HCT116 (cell line): ENCODE data around the gene CCDC81. TPM values are rescaled to one million over a fixed set of nuclear protein-coding genes. Genes with fewer than 3 reads are reported as not detected.

Experiments used
- ATAC-seq: fragments of 200-7000 bp; cut with Tn5 transposase; 2 replicates; pipeline ENCODE4 v1.9.1; 2020; ENCODE audit warnings: mild to moderate bottlenecking, moderate library complexity
- BruUV-seq: library from RNA; stranded (reverse); fragments of 400-500 nt; replicated peaks from 2 replicates; lab custom pipeline; 2021; lab: Mats Ljungman, UMichigan
- CTCF ChIA-PET: fragments of 300-600 bp; sonication (Branson Sonifier 250); formaldehyde crosslinking; loops from one replicate; lab custom pipeline; 2021; ENCODE audit warnings: antibody characterized with exemption; lab: Charles Lee
- POLR2A ChIA-PET: fragments of 300-600, 350-600 bp; sonication (Branson Sonifier 250); formaldehyde crosslinking; loops from one replicate; lab custom pipeline; 2021; ENCODE audit warnings: antibody characterized with exemption; lab: Charles Lee
- RAD21 ChIA-PET, 2 experiments: fragments of 300-600 bp; sonication (Branson Sonifier 250); formaldehyde crosslinking; loops; one replicate each; lab custom pipeline; 2023; ENCODE audit warnings: low total read pairs in 2 of 2; ENCODE audit not compliant: uncharacterized antibody in 2 of 2, unreplicated experiment in 2 of 2, low non-redundant PET in 1 of 2; lab: Charles Lee
- DNase-seq: peaks from one replicate; pipeline ENCODE4 v3.0.0-alpha.2; 2010; ENCODE audit warnings: low read depth, low spot score
- H2AFZ ChIP-seq: fragments of 200-600 bp; shearing (Covaris generic), sonication (generic); 2 replicates; pipeline ENCODE4 v1.6.1; 2017; ENCODE audit warnings: low read depth, mixed run types, mixed read lengths, antibody characterized with exemption, low read length; ENCODE audit not compliant: poor library complexity, severe bottlenecking
- H3K27ac ChIP-seq: 2 replicates; pipeline ENCODE4 v1.5.1; 2012; ENCODE audit warnings: low read depth, low read length
- H3K27me3 ChIP-seq: fragments of 200-600 bp; sonication (generic); 2 replicates; pipeline ENCODE4 v1.6.1; 2016; ENCODE audit warnings: mixed run types, low read length, mixed read lengths; ENCODE audit not compliant: insufficient read depth
- H3K36me3 ChIP-seq, 2 experiments: fragments of 200-500 bp in 1 of 2; fragments of 200-600 bp in 1 of 2; sonication (Bioruptor generic) in 1 of 2; sonication (generic) in 1 of 2; 2 replicates each; pipeline versions ENCODE4 v1.5.1 to v1.6.1; 2014 to 2016; ENCODE audit warnings: low read length in 2 of 2, inconsistent platforms in 1 of 2, mixed read lengths in 1 of 2, mixed run types in 1 of 2; ENCODE audit not compliant: insufficient read depth in 2 of 2, control insufficient read depth in 1 of 2
- H3K4me1 ChIP-seq, 2 experiments: fragments of 200-600 bp in 1 of 2; sonication (generic) in 1 of 2; 2 replicates each; pipeline versions ENCODE4 v1.5.1 to v1.6.1; 2012 to 2017; ENCODE audit warnings: low read length in 2 of 2, inconsistent platforms in 1 of 2, mild to moderate bottlenecking in 1 of 2, mixed read lengths in 1 of 2, mixed run types in 1 of 2, moderate library complexity in 1 of 2; ENCODE audit not compliant: insufficient read depth in 2 of 2, control insufficient read depth in 1 of 2
- H3K4me2 ChIP-seq: fragments of 200-600 bp; sonication (generic); 2 replicates; pipeline ENCODE4 v1.6.1; 2017; ENCODE audit warnings: mixed run types, low read length, mixed read lengths
- H3K4me3 ChIP-seq, 2 experiments: fragments of 200-600 bp in 1 of 2; sonication (generic) in 1 of 2; replicated peaks in 1 of 2; 2 replicates each; pipeline ENCODE4 v1.5.1; 2011 to 2016; ENCODE audit warnings: low read length in 2 of 2, control low read depth in 1 of 2, low read depth in 1 of 2, mild to moderate bottlenecking in 1 of 2, mixed read lengths in 1 of 2, mixed run types in 1 of 2
- H3K79me2 ChIP-seq: fragments of 200-600 bp; sonication (generic); 2 replicates; pipeline ENCODE4 v1.6.1; 2017; ENCODE audit warnings: mild to moderate bottlenecking, mixed run types, low read length, moderate library complexity, mixed read lengths; ENCODE audit not compliant: insufficient read depth
- H3K9ac ChIP-seq: fragments of 200-600 bp; sonication (generic); 2 replicates; pipeline ENCODE4 v1.6.1; 2016; ENCODE audit warnings: low read length, mixed read lengths
- H3K9me2 ChIP-seq: fragments of 200-600 bp; sonication (generic), shearing (Covaris generic); 2 replicates; pipeline ENCODE4 v1.6.1; 2017; ENCODE audit warnings: mixed run types, mild to moderate bottlenecking, moderate library complexity; ENCODE audit not compliant: insufficient read depth
- H3K9me3 ChIP-seq, 2 experiments: fragments of 200-500 bp in 1 of 2; fragments of 200-600 bp in 1 of 2; sonication (Bioruptor generic) in 1 of 2; sonication (generic) in 1 of 2; 2 replicates each; pipeline ENCODE4 v1.6.1; 2014 to 2017; ENCODE audit warnings: low read length in 2 of 2, mixed read lengths in 2 of 2, inconsistent platforms in 1 of 2, low read depth in 1 of 2, mild to moderate bottlenecking in 1 of 2, mixed run types in 1 of 2, moderate library complexity in 1 of 2; ENCODE audit not compliant: control insufficient read depth in 1 of 2, insufficient read depth in 1 of 2
- H4K20me1 ChIP-seq: fragments of 200-600 bp; sonication (generic), shearing (Covaris generic); 2 replicates; pipeline ENCODE4 v1.6.1; 2017; ENCODE audit warnings: mixed run types, mild to moderate bottlenecking, moderate library complexity; ENCODE audit not compliant: insufficient read depth
- ATF3 ChIP-seq: IDR thresholded peaks from 2 replicates; pipeline ENCODE4 v1.6.1; 2012
- CBX3 ChIP-seq: IDR thresholded peaks from 2 replicates; pipeline ENCODE4 v1.6.1; 2012; ENCODE audit warnings: low read depth
- ELF1 ChIP-seq: IDR thresholded peaks from 2 replicates; pipeline ENCODE4 v1.6.1; 2012; ENCODE audit warnings: low read depth, borderline replicate concordance
- EZH2phosphoT487 ChIP-seq: fragments of 200-600 bp; IDR thresholded peaks from 2 replicates; pipeline ENCODE4 v1.6.1; 2018; ENCODE audit warnings: antibody characterized with exemption, borderline replicate concordance
- FOSL1 ChIP-seq: IDR thresholded peaks from 2 replicates; pipeline ENCODE4 v1.6.1; 2012; ENCODE audit warnings: low read depth
- MAX ChIP-seq: IDR thresholded peaks from 2 replicates; pipeline ENCODE4 v1.6.1; 2012
- POLR2AphosphoS5 ChIP-seq: IDR thresholded peaks from 2 replicates; pipeline ENCODE4 v1.6.1; 2011; ENCODE audit warnings: mild to moderate bottlenecking, low read depth, low read length, moderate library complexity
- RAD21 ChIP-seq: IDR thresholded peaks from 2 replicates; pipeline ENCODE4 v1.6.1; 2012; ENCODE audit warnings: low read depth, mild to moderate bottlenecking
- REST ChIP-seq: IDR thresholded peaks from 2 replicates; pipeline ENCODE4 v1.6.1; 2012; ENCODE audit warnings: low read depth
- SP1 ChIP-seq: IDR thresholded peaks from 2 replicates; pipeline ENCODE4 v1.6.1; 2012; ENCODE audit warnings: low read depth
- SRF ChIP-seq: IDR thresholded peaks from 2 replicates; pipeline ENCODE4 v1.6.1; 2012; ENCODE audit warnings: low read depth
- TCF7L2 ChIP-seq: IDR thresholded peaks from 2 replicates; pipeline ENCODE4 v1.7.0; 2011; ENCODE audit warnings: borderline replicate concordance, inconsistent platforms; ENCODE audit not compliant: insufficient read depth, insufficient read length; ENCODE audit errors: extremely low read depth
- YY1 ChIP-seq: IDR thresholded peaks from 2 replicates; pipeline ENCODE4 v1.6.1; 2011; ENCODE audit warnings: low read length, low read depth, moderate library complexity, mild to moderate bottlenecking; ENCODE audit not compliant: insufficient replicate concordance; ENCODE audit errors: extremely low read depth
- ZFX ChIP-seq: fragments of 450-650 bp; IDR thresholded peaks from 2 replicates; pipeline ENCODE4 v1.6.1; 2017
- ZNF274 ChIP-seq: fragments of 200-500 bp; sonication (Bioruptor generic); IDR thresholded peaks from 2 replicates; pipeline ENCODE4 v1.6.1; 2014; ENCODE audit warnings: mild to moderate bottlenecking, low read depth, low read length, inconsistent platforms
- intact Hi-C: fragments of 100-400 bp; cut with micrococcal nuclease; formaldehyde crosslinking; loops from 2 replicates; pipeline ENCODE4 v1.10.0; 2022
- total RNA-seq: library from RNA; stranded (reverse); gene quantifications from one replicate; pipeline ENCODE4 v1.2.1, GENCODE V29; 2021; ENCODE audit not compliant: unreplicated experiment

Gene CCDC81
- total RNA-seq, 1 experiment from 2014 or later, result 0.69 TPM

- Histone ChIP-seq H3K36me3 (no peaks in the 10 kb centered on the region), H3K9me2 (no peaks in the 10 kb centered on the region), H2AFZ (no peak overlapping the region), H3K9ac (no peak overlapping the region), H3K27me3 (no peaks in the 10 kb centered on the region), H3K4me1 (peaks cover 14 to 15% of the 10 kb centered on the region in 2 experiments), H4K20me1 (no peaks in the 10 kb centered on the region), H3K4me2 (no peak overlapping the region), H3K79me2 (no peaks in the 10 kb centered on the region), H3K9me3 (no peaks in the 10 kb centered on the region), H3K4me3 (no peak overlapping the region), H3K27ac (no peak overlapping the region)
- RAD21 ChIA-PET, result no interaction called here
- no TSS peak for BruUV-seq
- ATAC-seq (no peak), DNase-seq (no peak)
- TF ChIP-seq ATF3, result no peak
- TF ChIP-seq YY1, result no peak
- TF ChIP-seq MAX, result no peak
- TF ChIP-seq FOSL1, result no peak
- no peak for TF ChIP-seq SRF
- no peak for TF ChIP-seq CBX3
- no peak for TF ChIP-seq SP1
- TF ChIP-seq POLR2AphosphoS5, result no peak
- TF ChIP-seq ELF1, result no peak
- no peak for TF ChIP-seq RAD21
- TF ChIP-seq EZH2phosphoT487, result no peak
- TF ChIP-seq ZNF274, result no peak
- TF ChIP-seq ZFX, result no peak
- TF ChIP-seq TCF7L2, result no peak
- no peak for TF ChIP-seq REST
- POLR2A ChIA-PET, result no interaction called here
- intact Hi-C loops, result no loop called here
- CTCF ChIA-PET, result no interaction called here
These were observed 89.3 kb downstream of the CCDC81 start for GRCh38 chr11:86463955-86464354.
